ENCODE results near the gene SLC25A11. TPM values are rescaled to one million over a fixed set of nuclear protein-coding genes. Genes with fewer than 3 reads are reported as not detected.
"Not testable (repeated sequence)": the region's sequence is repeated elsewhere in the genome, so short reads cannot be mapped to it uniquely, and the experiment has no call there.

SLC25A11 gene
- total RNA-seq, 1 donor from 2014 or later = 60.2 TPM

DNA sequence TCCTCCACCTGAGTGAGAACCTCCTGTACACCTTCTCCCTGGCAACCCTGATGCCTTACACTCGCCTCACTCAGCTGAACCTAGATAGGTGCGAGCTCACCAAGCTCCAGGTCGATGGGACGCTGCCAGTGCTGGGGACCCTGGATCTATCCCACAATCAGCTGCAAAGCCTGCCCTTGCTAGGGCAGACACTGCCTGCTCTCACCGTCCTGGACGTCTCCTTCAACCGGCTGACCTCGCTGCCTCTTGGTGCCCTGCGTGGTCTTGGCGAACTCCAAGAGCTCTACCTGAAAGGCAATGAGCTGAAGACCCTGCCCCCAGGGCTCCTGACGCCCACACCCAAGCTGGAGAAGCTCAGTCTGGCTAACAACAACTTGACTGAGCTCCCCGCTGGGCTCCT, 7.1 kb downstream of the SLC25A11 start:
- TF ChIP-seq, protein P1, sequence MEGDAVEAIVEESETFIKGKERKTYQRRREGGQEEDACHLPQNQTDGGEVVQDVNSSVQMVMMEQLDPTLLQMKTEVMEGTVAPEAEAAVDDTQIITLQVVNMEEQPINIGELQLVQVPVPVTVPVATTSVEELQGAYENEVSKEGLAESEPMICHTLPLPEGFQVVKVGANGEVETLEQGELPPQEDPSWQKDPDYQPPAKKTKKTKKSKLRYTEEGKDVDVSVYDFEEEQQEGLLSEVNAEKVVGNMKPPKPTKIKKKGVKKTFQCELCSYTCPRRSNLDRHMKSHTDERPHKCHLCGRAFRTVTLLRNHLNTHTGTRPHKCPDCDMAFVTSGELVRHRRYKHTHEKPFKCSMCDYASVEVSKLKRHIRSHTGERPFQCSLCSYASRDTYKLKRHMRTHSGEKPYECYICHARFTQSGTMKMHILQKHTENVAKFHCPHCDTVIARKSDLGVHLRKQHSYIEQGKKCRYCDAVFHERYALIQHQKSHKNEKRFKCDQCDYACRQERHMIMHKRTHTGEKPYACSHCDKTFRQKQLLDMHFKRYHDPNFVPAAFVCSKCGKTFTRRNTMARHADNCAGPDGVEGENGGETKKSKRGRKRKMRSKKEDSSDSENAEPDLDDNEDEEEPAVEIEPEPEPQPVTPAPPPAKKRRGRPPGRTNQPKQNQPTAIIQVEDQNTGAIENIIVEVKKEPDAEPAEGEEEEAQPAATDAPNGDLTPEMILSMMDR (conservative IDR thresholded peaks at IDR 0.05) = no peak
- H3K4me3 Mint-ChIP-seq = no peak overlapping the region
- H3K9me3 Mint-ChIP-seq = no peaks in the 10 kb centered on the region
- H3K27ac Mint-ChIP-seq = no peak overlapping the region
- H3K36me3 Mint-ChIP-seq = peaks cover 7% of the 10 kb centered on the region
- no peak for DNase-seq (ENCODE audit: extremely low spot score, unreplicated experiment)
- peaks cover 8% of the 10 kb centered on the region for H3K4me1 Mint-ChIP-seq (ENCODE audit: unreplicated experiment)
- H3K27me3 Mint-ChIP-seq = no peaks in the 10 kb centered on the region

DNA sequence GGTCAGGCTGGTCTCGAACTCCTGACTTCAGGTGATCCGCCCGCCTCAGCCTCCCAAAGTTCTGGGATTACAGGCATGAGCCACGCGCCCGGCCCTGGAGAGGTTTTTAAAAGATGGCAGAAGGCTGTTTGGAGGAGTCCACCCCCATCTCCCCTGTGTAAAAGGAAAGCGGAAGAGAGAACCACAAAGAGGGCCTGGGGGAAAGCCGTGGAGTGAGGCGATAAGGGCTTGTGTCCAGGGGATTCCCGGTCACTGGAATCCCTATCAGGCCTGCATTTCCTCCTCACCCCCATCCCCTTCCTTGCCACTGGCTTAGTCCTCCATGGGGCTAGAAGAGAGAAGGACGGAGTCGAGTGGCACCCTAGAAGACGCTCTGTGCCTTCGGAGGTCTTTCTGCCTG, 7.9 kb downstream of the SLC25A11 start, which contains the start of gene GP1BA:
TSS of gene GP1BA (plus strand) at position 315 of the 400 bp plus-strand sequence. CDS start 328 bp downstream, outside the sequence.
- Mint-ChIP-seq H3K36me3 (peaks cover 7% of the 10 kb centered on the region), H3K27me3 (no peaks in the 10 kb centered on the region), H3K27ac (no peak within 1 kb of the TSS), H3K4me3 (no peak within 1 kb of the TSS), H3K4me1 (ENCODE audit: unreplicated experiment) (peaks cover 8% of the 10 kb centered on the region), H3K9me3 (no peaks in the 10 kb centered on the region)
- TF ChIP-seq, protein P1 (conservative IDR thresholded peaks at IDR 0.05) = no peak
- no peak for DNase-seq (ENCODE audit: extremely low spot score, unreplicated experiment)

DNA sequence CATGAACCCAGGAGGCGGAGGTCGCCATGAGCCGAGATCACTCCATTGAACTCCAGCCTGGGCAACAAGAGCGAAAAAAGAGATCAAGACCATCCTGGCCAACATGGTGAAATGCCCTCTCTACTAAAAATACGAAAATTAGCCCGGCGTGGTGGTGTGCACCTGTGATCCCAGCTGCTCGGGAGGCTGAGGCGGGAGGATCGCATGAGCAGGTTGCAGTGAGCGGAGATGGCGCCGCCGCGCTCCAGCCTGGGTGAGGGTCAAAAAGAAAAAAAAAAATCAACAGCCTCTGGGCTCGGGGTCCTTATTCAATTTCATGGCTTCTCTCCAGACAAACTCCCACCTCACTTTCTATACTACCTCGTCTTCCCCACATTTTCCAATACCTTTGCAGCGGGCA, 11.0 kb downstream of the SLC25A11 start:
- no peaks in the 10 kb centered on the region for H3K27me3 Mint-ChIP-seq
- H3K9me3 Mint-ChIP-seq = no peaks in the 10 kb centered on the region
- peaks cover 5% of the 10 kb centered on the region for H3K4me1 Mint-ChIP-seq (ENCODE audit: unreplicated experiment)
- no peak for DNase-seq (ENCODE audit: extremely low spot score, unreplicated experiment)
- TF ChIP-seq, protein P1 (conservative IDR thresholded peaks at IDR 0.05) = no peak
- no peak overlapping the region for H3K27ac Mint-ChIP-seq
- no peak overlapping the region for H3K4me3 Mint-ChIP-seq
- peaks cover 7% of the 10 kb centered on the region for H3K36me3 Mint-ChIP-seq

DNA sequence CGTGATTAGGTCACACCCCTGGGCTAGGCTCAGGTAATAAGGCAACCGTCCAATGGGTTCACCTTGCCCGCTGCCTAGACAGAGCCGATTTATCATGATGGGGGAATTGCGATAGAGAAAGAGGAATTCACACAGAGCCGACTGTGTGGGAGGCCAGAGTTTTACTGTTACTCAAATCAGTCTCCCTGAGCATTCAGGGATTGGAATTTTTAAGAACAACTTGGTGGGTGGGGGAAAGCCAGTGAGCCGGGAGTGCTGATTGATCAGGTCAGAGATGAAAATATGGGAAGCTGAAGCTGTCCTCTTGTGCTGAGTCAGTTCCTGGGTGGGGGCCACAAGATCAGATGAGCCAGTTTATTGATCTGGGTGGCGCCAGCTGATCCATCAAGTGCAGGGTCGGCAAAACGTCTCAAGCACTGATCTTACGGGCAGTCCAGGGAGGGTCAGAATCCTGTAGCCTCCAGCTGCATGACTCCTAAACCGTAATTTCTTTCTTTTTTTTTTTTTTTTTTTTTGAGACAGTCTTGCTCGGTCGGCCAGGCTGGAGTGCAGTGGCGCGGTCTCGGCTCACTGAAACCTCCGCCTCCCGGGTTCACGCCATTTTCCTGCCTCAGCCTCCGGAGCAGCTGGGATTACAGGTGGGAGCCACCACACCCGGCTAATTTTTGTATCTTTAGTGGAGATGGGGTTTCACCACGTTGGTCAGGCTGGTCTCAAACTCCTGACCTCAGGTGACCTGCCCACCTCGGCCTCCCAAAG, 13.1 kb downstream of the SLC25A11 start:
- not testable (repeated sequence) for DNase-seq (ENCODE audit: extremely low spot score, unreplicated experiment); H3K9me3 Mint-ChIP-seq; H3K36me3 Mint-ChIP-seq; H3K27ac Mint-ChIP-seq; H3K27me3 Mint-ChIP-seq; H3K4me1 Mint-ChIP-seq (ENCODE audit: unreplicated experiment); H3K4me3 Mint-ChIP-seq

DNA sequence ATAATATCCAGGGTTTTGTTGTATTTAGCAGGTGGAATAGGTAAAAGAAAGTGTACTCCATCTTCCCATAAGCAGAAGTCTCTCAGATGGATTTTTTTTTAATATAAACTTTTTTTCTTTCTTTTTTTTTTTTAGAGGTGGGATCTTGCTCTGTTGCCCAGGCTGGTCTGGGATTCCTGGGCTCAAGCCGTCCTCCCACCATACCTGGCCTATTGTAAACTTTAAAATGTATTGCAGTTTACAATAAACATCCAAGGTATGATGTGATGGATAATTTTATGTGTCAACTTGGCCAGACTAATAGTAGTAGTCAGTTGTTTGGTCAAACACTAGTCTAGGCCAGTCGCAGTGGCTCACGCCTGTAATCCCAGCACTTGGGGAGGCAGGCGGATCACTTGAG, 18.5 kb downstream of the SLC25A11 start:
- H3K27ac Mint-ChIP-seq = no peak overlapping the region
- H3K4me3 Mint-ChIP-seq = no peak overlapping the region
- no peaks in the 10 kb centered on the region for H3K27me3 Mint-ChIP-seq
- TF ChIP-seq, protein P1 (conservative IDR thresholded peaks at IDR 0.05) = no peak
- H3K36me3 Mint-ChIP-seq = peaks cover under 1% of the 10 kb centered on the region
- H3K4me1 Mint-ChIP-seq (ENCODE audit: unreplicated experiment) = peaks cover under 1% of the 10 kb centered on the region
- H3K9me3 Mint-ChIP-seq = no peaks in the 10 kb centered on the region
- no peak for DNase-seq (ENCODE audit: extremely low spot score, unreplicated experiment)

DNA sequence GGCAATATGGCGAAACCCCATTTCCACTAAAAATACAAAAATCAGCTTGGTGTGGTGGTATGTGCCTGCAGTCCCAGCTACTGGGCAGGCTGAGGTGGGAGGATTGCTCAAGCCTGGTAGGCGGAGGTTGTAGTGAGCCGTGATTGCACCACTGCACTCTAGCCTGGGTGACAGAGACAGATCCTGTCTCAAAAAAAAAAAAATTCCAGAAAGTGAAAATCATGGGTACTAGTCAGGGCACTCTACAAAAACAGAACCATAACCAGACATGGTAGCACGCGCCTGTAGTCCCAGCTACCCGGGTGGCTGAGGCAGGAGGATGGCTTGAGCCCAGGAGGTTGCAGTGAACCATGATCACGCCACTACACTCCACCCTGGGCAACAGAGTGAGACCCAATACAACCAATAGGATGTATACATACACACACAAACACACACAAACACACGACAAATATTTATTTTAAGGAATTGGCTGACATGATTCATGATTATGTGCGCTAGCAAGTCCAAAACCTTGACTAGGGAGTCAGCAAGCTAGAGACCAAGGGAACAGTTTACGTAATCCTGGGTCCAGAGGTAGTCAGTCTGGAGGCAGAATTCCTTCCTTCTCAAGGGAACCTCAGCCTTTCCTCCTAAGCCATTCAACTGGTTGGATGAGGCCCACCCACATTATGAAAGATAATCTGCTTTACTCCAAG, 19.3 kb downstream of the SLC25A11 start:
- DNase-seq (ENCODE audit: extremely low spot score, unreplicated experiment) = no peak
- Mint-ChIP-seq H3K9me3 (no peaks in the 10 kb centered on the region), H3K27me3 (no peaks in the 10 kb centered on the region), H3K36me3 (no peaks in the 10 kb centered on the region), H3K27ac (no peak overlapping the region), H3K4me1 (ENCODE audit: unreplicated experiment) (no peaks in the 10 kb centered on the region), H3K4me3 (no peak overlapping the region)
- TF ChIP-seq, protein P1 (conservative IDR thresholded peaks at IDR 0.05) = no peak

Measured in type B pancreatic cell (in vitro differentiated cells).